GM10266 (cell line): ENCODE results near the gene HBZ.
"Not testable (repeated sequence)": the region's sequence is repeated elsewhere in the genome, so short reads cannot be mapped to it uniquely, and the experiment has no call there.

ENCODE experiments used
- DNase-seq: peaks from one replicate; pipeline ENCODE4 v3.0.0; 2012; ENCODE audit errors: extremely low spot score
- TF ChIP-seq, protein P1 (sequence below): IDR thresholded peaks from 2 replicates; pipeline ENCODE4 v1.5.1; 2012; ENCODE audit warnings: mild to moderate bottlenecking, low read depth; ENCODE audit not compliant: control insufficient read depth, insufficient read depth; ENCODE audit errors: missing control alignments

The HBZ gene

DNA sequence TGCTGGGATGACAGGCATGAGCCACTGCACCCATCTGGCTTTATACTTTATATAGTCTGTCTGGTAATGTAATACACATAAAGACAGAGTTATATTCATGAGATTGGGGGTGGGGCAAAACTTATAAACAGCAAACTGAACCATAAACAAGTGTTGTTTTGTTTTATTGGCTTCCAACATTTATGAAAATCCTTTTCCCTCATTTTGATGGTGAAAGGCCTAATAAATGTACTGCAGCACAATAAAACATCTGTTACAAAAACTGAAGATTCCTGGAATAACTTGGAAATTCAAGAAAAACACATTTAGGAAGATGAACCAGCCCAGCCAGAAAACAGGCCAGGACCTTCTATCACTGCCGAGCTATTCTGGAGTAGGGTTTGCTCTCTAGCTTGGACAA is 30.1 kb upstream of the HBZ start:
- no peak for DNase-seq
- TF ChIP-seq, protein P1, sequence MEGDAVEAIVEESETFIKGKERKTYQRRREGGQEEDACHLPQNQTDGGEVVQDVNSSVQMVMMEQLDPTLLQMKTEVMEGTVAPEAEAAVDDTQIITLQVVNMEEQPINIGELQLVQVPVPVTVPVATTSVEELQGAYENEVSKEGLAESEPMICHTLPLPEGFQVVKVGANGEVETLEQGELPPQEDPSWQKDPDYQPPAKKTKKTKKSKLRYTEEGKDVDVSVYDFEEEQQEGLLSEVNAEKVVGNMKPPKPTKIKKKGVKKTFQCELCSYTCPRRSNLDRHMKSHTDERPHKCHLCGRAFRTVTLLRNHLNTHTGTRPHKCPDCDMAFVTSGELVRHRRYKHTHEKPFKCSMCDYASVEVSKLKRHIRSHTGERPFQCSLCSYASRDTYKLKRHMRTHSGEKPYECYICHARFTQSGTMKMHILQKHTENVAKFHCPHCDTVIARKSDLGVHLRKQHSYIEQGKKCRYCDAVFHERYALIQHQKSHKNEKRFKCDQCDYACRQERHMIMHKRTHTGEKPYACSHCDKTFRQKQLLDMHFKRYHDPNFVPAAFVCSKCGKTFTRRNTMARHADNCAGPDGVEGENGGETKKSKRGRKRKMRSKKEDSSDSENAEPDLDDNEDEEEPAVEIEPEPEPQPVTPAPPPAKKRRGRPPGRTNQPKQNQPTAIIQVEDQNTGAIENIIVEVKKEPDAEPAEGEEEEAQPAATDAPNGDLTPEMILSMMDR: no peak

DNA sequence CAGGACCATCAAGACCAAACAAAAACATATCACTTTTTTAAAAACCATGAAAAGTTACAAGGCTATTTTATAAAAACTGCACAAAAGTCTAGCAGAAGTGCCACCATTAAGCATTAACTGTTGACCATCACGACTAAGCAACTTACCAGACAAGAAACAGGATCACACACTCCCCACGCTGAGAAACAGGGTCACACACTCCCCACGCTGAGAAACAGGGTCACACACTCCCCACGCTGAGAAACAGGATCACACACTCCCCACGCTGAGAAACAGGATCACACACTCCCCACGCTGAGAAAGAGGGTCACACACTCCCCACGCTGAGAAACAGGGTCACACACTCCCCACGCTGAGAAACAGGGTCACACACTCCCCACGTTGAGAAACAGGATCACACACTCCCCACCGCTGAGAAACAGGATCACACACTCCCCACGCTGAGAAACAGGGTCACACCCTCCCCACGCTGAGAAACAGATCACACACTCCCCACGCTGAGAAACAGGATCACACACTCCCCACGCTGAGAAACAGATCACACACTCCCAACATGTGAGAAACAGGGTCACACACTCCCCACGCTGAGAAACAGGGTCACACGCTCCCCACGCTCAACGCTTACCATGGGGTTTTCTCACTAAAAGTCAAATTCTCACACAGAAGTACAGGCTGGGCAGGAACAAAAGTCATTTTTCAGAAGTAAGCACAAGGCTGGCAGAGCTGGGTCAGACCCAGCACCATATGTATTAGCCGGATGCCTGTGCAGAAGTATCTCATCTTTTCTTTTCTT is 28.7 kb upstream of the HBZ start:
- DNase-seq: not testable (repeated sequence)

DNA sequence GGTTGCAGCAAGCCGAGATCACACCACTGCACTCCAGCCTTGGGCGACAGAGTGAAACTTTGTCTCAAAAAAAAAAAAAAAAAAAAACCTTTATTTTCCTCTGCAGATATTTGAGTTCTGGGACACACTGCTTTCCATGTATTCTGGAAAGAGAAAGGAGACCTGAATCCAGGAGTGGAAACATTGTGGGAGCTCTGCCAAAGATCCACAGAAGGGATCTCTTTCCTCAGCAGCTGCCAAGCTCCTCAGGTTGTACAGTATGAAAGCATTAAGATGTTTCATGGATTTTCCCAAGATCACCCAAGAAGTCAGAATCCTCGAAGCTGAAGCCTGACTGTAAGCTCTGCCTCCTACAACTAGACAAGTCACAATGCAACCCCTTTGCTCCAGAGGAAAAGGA is 27.4 kb upstream of the HBZ start:
- DNase-seq: no peak
- TF ChIP-seq, protein P1: no peak

DNA sequence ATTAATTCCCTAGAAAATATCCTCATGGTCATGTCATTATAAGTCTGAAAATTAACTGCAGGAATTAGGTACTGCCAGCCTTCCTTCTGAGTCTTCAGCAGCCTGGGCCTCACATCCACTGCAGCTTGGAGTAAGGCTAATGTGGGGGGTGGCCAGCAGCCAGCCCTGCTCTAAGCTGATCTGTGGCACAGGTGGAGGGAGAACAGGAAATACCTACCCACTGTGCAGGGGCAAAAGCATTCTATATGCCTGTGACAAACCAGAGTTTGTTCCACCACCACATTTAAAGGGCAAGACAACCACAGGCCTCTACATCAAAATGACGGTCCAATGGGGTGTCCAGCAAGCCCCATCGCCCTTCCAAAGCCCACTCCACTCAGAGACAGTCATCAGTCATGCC is 23.4 kb upstream of the HBZ start:
- no peak for DNase-seq
- TF ChIP-seq, protein P1: no peak

DNA sequence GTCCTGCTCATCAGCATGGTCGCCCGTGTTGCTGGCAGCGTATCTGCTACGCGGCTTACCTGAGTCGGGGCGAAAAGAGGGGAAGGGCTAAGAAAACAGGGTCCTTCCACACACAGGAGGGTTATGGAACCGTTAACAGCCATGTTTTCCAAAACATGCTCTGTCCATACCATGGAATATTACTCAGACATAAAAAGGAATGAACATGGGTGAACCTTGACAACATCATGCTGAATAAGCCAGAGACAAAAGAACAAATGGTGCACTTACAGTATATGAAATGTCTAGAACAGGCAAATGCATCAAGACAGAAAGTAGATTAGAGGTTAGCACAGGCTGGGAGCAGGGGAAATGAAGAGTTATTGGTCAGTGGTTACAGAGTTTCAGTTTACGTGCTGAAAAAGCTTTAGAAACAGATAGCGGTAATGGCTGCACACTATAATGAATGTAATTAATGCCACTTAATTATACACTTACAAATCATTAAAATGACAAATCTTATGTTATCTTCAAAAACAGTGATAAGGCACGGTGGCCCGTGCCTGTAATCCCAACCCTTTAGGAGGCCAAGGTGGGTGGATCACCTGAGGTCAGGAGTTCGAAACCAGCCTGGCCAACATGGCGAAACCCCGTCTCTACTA is 21.8 kb upstream of the HBZ start:
- TF ChIP-seq, protein P1: no peak
- DNase-seq: no peak

DNA sequence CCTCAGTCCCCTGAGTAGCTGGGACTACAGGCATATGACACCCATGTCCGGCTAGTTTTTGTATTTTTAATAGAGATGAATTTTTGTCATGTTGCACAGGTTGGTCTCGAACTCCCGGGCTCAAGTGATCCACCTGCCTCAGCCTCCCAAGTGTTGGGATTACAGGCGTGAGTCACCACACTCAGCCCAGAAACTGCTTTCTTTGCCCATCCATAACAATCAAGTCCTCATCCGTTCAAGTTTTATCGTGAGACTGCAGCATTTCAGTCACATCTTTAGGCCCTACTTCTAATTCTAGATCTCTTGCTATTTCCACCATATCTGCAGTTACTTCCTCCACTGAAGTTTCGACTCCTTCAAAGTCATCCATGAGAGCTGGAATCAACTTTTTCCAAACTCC is 20.3 kb upstream of the HBZ start:
- TF ChIP-seq, protein P1: no peak

DNA sequence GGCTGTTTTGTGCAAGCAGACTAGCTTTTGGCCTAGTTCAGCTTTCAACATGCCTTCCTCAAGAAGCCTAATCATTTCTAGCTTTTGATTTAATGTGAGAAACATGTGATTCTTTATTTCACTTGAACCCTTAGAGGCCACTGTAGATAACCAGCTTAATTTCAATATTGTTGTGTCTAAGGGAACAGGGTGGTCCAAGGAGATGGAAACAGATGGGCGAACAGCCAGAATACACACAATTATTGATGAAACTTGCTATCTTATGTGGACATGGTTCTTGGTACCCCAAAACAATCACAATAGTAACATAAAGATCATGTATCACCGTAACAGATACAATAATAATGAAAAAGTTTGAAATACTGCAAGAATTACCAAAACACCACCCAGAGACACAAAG is 18.7 kb upstream of the HBZ start:
- TF ChIP-seq, protein P1: no peak
- no peak for DNase-seq

More for the DNA sequence above, 20.3 kb upstream of the HBZ start:
- DNase-seq: no peak
